PC-9 (cell line): ENCODE measurements around the gene TAF1A. TPM values are rescaled to one million over a fixed set of nuclear protein-coding genes. Genes with fewer than 3 reads are reported as not detected.
A peak's percentile ranks its signal among the peaks of the same experiment; 100 is the strongest.

Experiments used
- BruUV-seq: library from RNA; stranded (reverse); fragments of 400-500 nt; replicated peaks from 2 replicates; lab custom pipeline; 2021; lab: Mats Ljungman, UMichigan
- CTCF ChIA-PET: fragments of 300-600 bp; sonication (Branson Sonifier 250); formaldehyde crosslinking; loops from one replicate; lab custom pipeline; 2022; ENCODE audit warnings: antibody characterized with exemption; lab: Charles Lee
- POLR2A ChIA-PET: fragments of 300-600 bp; sonication (Branson Sonifier 250); formaldehyde crosslinking; loops from one replicate; lab custom pipeline; 2022; ENCODE audit warnings: antibody characterized with exemption; ENCODE audit not compliant: unreplicated experiment; lab: Charles Lee
- DNase-seq, 2 experiments: peaks; one replicate each; pipeline versions ENCODE4 v3.0.0 to v3.0.0-alpha.2; 2015 to 2022; ENCODE audit warnings: mixed read lengths in 1 of 2
- H2AFZ ChIP-seq: fragments of 200-600 bp; sonication (generic); 2 replicates; pipeline ENCODE4 v1.8.1; 2017; ENCODE audit warnings: antibody characterized with exemption
- H3F3A ChIP-seq: fragments of 200-600 bp; sonication (generic); 2 replicates; pipeline ENCODE4 v1.8.1; 2017; ENCODE audit warnings: antibody characterized with exemption, mild to moderate bottlenecking, low read depth; ENCODE audit not compliant: insufficient read depth
- H3K27ac ChIP-seq: fragments of 200-600 bp; sonication (generic); 2 replicates; pipeline ENCODE4 v1.6.1; 2016; ENCODE audit warnings: mixed run types
- H3K27me3 ChIP-seq: fragments of 200-600 bp; sonication (generic); 2 replicates; pipeline ENCODE4 v1.6.1; 2016; ENCODE audit warnings: low read depth, mixed run types; ENCODE audit not compliant: insufficient read depth
- H3K36me3 ChIP-seq: fragments of 200-600 bp; sonication (generic); 2 replicates; pipeline ENCODE4 v1.6.1; 2016; ENCODE audit warnings: low read depth, mixed run types
- H3K4me1 ChIP-seq: fragments of 200-600 bp; sonication (generic); replicated peaks from 2 replicates; pipeline ENCODE4 v1.6.1; 2016; ENCODE audit warnings: mixed run types; ENCODE audit not compliant: insufficient read depth
- H3K4me2 ChIP-seq: fragments of 200-600 bp; sonication (generic); 2 replicates; pipeline ENCODE4 v1.6.1; 2017; ENCODE audit warnings: mixed run types
- H3K4me3 ChIP-seq: fragments of 200-600 bp; sonication (generic); 2 replicates; pipeline ENCODE4 v1.6.1; 2016; ENCODE audit warnings: mixed run types
- H3K79me2 ChIP-seq: fragments of 200-600 bp; sonication (generic); 2 replicates; pipeline ENCODE4 v1.6.1; 2017; ENCODE audit warnings: low read depth, mixed run types
- H3K9me2 ChIP-seq: fragments of 200-600 bp; sonication (generic); 2 replicates; pipeline ENCODE4 v1.8.1; 2017; ENCODE audit warnings: mild to moderate bottlenecking; ENCODE audit not compliant: insufficient read depth
- H3K9me3 ChIP-seq: fragments of 200-600 bp; sonication (generic); 2 replicates; pipeline ENCODE4 v1.8.1; 2016; ENCODE audit warnings: low read depth; ENCODE audit not compliant: insufficient read depth
- H4K20me1 ChIP-seq: fragments of 200-600 bp; sonication (generic); 2 replicates; pipeline ENCODE4 v1.8.1; 2017; ENCODE audit not compliant: insufficient read depth
- CTCF ChIP-seq: fragments of 200-600 bp; sonication (generic); conservative IDR thresholded peaks from 2 replicates; pipeline ENCODE4 v1.6.1; 2017; ENCODE audit warnings: mixed run types, antibody characterized with exemption, mild to moderate bottlenecking, moderate library complexity
- EZH2 ChIP-seq: fragments of 200-600 bp; sonication (generic); IDR thresholded peaks from 2 replicates; pipeline ENCODE4 v1.8.0; 2017; ENCODE audit warnings: antibody characterized with exemption, low read depth
- intact Hi-C: fragments of 100-400 bp; cut with micrococcal nuclease; formaldehyde crosslinking; loops from one replicate; pipeline ENCODE4 v1.10.0; 2022; ENCODE audit not compliant: unreplicated experiment
- total RNA-seq: library from RNA; stranded (reverse); gene quantifications from 2 replicates; pipeline ENCODE4 v1.2.3, GENCODE V29; 2021

The TAF1A gene
- total RNA-seq, 1 experiment from 2014 or later: 18.4 TPM

GRCh38 chr1:222522105-222522915 is 67.4 kb downstream of the TAF1A start:
- H3F3A ChIP-seq: peaks cover 45% of the 10 kb centered on the region
- no peaks in the 10 kb centered on the region for H3K9me2 ChIP-seq
- H3K4me2 ChIP-seq: peak overlapping the region; percentile 67
- H3K9me3 ChIP-seq: no peaks in the 10 kb centered on the region
- H3K79me2 ChIP-seq: no peaks in the 10 kb centered on the region
- peak overlapping the region; percentile 23; the same call in 1 of the 2 replicates for H3K4me3 ChIP-seq
- DNase-seq: peak; percentile 5 to 90
- peak overlapping the region; percentile 69 for H2AFZ ChIP-seq
- H3K36me3 ChIP-seq: no peaks in the 10 kb centered on the region
- H3K4me1 ChIP-seq: peaks cover 47% of the 10 kb centered on the region
- POLR2A ChIA-PET: interaction anchor here (0.5 to 0.6 kb wide), 2 partner anchors 278 to 513 kb away, joined by 4 to 5 read pairs; no protein-coding TSS in a partner anchor
- no peak for TF ChIP-seq EZH2
- no peak for TF ChIP-seq CTCF
- CTCF ChIA-PET: no interaction called here
- H4K20me1 ChIP-seq: no peaks in the 10 kb centered on the region
- peak overlapping the region; percentile 96 for H3K27ac ChIP-seq
- TSS peak; percentile 63 for BruUV-seq
- intact Hi-C loops: no loop called here
- no peaks in the 10 kb centered on the region for H3K27me3 ChIP-seq

GRCh38 chr1:222521299-222522104 is 68.2 kb downstream of the TAF1A start:
- intact Hi-C loops: no loop called here
- Histone ChIP-seq H3K4me2 (peak overlapping the region; percentile 67), H3K36me3 (no peaks in the 10 kb centered on the region), H3K4me3 (peak overlapping the region; percentile 23; the same call in 1 of the 2 replicates), H2AFZ (peak overlapping the region; percentile 69; the same call in 1 of the 2 replicates), H3K27me3 (no peaks in the 10 kb centered on the region), H3K27ac (peak overlapping the region; percentile 96), H3K9me2 (no peaks in the 10 kb centered on the region), H3K4me1 (peaks cover 47% of the 10 kb centered on the region), H4K20me1 (no peaks in the 10 kb centered on the region), H3K9me3 (no peaks in the 10 kb centered on the region), H3F3A (peaks cover 45% of the 10 kb centered on the region), H3K79me2 (no peaks in the 10 kb centered on the region)
- no TSS peak for BruUV-seq
- no peak for TF ChIP-seq EZH2
- no peak for TF ChIP-seq CTCF
- ChIA-PET POLR2A (interaction anchor here (0.6 kb wide), 1 partner anchor 277 kb away, joined by 5 read pairs; no protein-coding TSS in a partner anchor), CTCF (no interaction called here)
- DNase-seq: peak; percentile 68 to 99

Other genes starting within 250 kb of the TAF1A start
- 14.0 and 18.7 TPM in 2 replicates for gene HHIPL2, start 41.8 kb downstream of the TAF1A start, total RNA-seq
- 61.3 and 65.1 TPM in 2 replicates for gene MIA3, start 28.2 kb upstream of the TAF1A start, total RNA-seq
- 47.9 and 60.0 TPM in 2 replicates for gene AIDA, start 122.6 kb upstream of the TAF1A start, total RNA-seq
- gene BROX, start 122.6 kb upstream of the TAF1A start, total RNA-seq: 64.3 and 99.1 TPM in 2 replicates
- gene FAM177B, start 147.3 kb upstream of the TAF1A start, total RNA-seq: not detected in 2 replicates
- gene DISP1, start 225.1 kb upstream of the TAF1A start, total RNA-seq: 4.9 and 6.9 TPM in 2 replicates